HG03060 (cell line): Measurements from ENCODE around the gene DUSP11.
A peak's percentile ranks its signal among the peaks of the same experiment; 100 is the strongest.
"Not testable (repeated sequence)": the region's sequence is repeated elsewhere in the genome, so short reads cannot be mapped to it uniquely, and the experiment has no call there.

Experiments used
- ATAC-seq: cut with Tn5 transposase; IDR thresholded peaks from one replicate; pipeline ENCODE4 v1.9.1; 2021; ENCODE audit warnings: low read depth, moderate number of reproducible peaks; ENCODE audit not compliant: unreplicated experiment

DUSP11 gene

GRCh38 chr2:73776381-73776780, 3.5 kb downstream of the DUSP11 start:
- ATAC-seq = no peak

- ATAC-seq = no peak
Observed at GRCh38 chr2:73772819-73773218, 7.1 kb downstream of the DUSP11 start.

GRCh38 chr2:73770725-73771124, 9.2 kb downstream of the DUSP11 start:
- ATAC-seq = no peak

DNA sequence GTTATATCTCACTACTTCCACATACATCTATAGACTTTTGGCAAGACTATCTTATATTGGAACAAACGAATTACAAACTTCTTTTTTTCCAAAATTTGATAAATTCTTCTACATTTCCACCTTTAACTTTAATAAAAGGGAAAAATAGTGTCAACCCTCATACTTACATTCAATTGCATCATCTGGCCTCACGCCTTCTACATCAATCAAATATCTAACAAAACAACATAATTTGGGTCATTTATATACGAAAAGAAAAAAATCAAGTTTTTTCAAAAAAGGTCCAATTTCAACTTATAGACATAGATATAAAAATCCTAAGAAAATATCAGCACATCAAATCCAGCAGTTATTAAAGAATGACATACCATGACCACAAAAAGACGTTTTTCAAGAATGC, 12.9 kb downstream of the DUSP11 start:
- no peak for ATAC-seq

GRCh38 chr2:73766349-73766748, 13.6 kb downstream of the DUSP11 start:
- no peak for ATAC-seq

DNA sequence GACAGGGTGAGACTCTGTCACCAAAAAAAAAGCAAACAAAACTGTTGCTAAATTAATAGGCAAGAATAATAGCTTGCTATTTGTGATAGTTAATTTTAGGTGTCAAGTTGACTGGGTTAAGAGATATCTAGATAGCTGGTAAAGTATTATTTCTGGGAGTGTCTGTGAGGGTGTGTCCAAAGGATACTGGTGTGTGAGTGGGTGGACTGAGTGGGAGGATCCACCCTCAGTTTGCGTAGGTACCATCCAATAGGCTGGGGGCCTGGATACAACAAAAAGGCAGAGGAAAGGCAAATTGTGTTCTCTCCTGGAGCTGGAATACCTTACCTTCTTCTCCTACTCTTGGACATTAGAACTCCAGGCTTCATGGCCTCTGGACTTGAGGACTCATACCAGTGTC, 15.0 kb downstream of the DUSP11 start:
- no peak for ATAC-seq

DNA sequence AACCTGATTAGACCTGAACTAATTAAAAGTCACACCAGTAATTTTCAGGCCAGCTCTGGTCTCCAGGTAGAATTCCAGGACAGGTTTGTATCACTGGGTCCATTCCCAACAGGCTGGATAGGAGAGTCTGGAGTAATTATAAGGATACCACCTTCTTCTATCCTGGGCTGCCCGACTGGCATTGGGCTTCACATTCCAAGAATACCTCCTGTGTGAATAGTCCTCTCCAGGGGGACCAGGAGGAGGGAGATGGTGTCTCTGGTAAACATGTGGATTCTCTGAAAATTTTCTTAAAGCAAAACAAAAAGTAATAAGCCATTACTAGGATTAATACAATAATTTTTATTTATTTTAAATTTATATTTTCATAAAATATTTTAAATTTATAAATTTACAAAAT, 17.3 kb downstream of the DUSP11 start:
- no peak for ATAC-seq

DNA sequence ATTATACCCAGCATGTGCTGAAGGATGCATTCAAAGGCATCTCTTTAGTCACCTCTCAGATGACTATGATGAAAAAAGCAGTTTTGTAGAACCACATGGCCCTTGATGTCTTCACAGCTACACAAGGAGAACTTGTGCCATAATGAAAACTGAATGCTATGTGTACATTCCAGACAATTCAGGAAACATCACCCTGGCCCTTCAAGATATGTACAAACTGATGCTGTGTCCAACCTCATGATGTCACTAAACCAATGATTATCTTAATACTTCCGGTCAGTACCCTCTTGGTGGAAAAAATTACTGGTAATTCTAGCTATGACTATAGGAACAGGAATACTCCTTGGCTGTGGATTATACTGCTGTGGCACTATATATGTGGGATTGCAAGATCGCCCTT, 20.0 kb downstream of the DUSP11 start:
- no peak for ATAC-seq

GRCh38 chr2:73759285-73759764, 20.6 kb downstream of the DUSP11 start:
- ATAC-seq = no peak

DNA sequence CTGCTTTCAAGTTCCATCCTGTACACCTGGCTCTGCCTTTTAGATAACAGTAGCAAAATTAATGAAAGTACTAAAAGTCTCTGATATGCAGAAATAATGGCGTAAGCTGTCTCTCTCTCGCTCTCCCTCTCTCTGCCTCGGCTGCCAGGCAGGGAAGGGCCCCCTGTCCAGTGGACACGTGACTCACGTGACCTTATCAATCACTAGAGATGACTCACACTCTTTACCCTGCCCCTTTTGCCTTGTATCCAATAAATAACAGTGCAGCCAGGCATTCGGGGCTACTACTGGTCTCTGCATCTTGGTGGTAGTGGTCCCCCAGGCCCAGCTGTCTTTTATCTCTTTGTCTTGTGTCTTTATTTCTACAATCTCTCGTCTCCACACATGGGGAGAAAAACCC, 25.6 kb downstream of the DUSP11 start:
- ATAC-seq = not testable (repeated sequence)

- no peak for ATAC-seq
Observed at GRCh38 chr2:73749314-73749713, 30.6 kb downstream of the DUSP11 start.

DNA sequence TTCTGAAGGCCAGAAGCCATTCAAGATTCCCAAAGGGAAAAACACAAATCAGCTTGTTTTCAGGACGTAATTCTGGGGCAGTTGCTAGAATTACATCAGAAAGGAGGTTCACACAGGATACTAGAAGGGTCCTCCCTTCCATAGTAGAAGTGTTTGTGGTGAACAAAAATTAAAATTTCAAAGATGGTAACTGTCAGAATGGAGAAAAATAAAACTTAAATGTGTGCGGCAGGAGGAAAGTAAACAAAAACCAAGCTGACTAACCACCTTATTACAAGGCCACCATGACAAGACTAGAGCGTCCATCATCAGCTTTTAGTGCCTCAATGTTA, 33.1 kb downstream of the DUSP11 start:
- ATAC-seq = no peak

DNA sequence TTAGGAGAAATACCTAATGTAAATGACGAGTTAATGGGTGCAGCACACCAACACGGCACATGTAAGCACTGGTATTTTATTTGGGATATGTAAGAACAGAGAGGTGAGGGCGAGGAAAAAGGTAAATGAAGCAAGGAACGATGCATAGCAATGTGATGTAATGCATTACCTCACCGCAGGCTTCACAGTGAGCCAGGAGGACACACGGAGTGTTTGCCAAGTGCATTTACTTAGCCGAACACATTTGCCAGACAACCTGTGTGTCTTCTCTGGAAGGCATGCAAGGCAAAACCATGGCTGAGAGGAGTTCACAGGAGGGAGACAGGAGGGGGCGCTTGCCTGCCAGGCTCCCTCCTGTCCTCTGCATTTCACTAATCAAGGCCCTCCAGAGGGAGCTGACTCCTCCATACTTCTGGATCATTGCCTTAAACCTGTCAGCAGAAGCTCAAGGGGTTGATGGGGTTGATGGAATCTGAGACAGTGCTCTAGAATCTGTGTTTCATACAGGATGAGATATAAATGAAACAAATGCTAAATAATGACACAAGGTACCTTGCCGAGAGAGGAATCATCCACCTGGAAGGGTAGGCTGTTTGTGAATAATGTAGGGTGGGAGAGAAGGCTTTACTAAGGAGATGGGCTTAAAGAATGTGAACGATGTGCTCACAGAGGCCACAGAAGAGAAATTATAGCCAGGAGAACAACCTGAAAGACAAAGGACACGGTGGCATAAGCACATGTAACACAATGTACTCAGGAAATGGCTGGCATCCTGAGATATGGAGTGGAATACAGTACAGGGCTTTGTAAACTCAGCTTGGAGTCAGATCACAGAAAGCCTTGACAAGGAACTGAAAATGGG, 33.7 kb downstream of the DUSP11 start:
- ATAC-seq = no peak

DNA sequence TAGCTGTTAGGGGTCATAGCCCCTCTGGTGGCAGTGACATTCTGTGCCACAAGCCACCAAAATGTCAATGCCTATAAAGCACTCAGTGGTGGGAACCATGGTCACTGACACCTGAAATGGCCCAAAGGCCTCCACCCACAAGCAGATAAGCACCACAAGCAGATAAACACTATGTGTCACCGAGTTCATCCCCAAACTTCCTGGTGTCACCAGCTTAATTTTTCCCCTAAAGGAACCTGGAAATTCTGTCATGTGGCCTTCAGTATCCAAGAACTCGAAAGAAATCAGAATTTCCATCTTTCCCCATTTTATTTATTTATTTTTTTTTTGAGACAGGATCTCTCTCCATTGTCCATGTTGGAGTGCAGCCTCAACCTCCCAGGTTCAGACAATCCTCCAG, 39.1 kb downstream of the DUSP11 start:
- ATAC-seq = no peak

DNA sequence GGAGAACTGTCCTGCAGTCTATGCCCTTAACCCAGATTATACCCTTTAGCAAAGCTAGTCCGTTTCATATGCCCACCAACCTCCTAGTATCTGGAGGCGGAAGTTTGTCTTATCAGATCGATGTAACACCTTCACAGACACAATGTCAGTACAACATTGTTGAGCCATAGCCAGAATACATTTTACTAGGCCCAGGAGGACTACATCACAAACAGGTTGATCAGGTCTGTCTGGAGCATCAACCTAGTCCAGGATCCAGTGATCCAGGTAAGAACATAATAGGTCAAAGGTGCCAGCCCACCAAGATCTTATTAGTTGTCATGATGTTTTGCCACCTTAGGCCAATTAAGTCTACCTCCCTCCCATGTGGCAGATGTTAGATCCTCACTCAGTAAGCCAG, 40.8 kb downstream of the DUSP11 start:
- ATAC-seq = no peak

GRCh38 chr2:73736855-73737779, 42.8 kb downstream of the DUSP11 start, which contains the start of gene TPRKB:
Gene TPRKB, minus strand, starts transcription at chr2:73737345. Its CDS starts 2,776 bp downstream, at chr2:73734569.
- ATAC-seq = peak; percentile 80

DNA sequence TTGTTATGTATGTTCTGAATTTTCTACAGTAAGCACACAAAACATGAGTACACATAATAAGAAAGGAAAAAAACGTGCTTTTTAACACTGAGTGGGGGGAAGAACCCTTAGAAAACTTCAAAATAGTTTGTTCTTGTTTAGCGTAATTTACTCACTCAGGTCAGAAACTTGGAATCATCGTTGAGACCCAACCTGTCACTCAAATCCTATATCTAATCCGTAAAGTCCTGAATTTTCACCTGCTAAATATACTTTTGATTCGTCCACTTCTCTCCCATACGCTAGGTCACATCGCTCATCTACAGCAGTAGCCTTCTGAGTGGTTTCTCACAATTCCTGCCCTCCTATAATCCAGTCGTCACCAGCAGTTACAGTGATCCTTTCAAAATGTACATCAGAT, 43.5 kb downstream of the DUSP11 start:
- ATAC-seq = no peak

DNA sequence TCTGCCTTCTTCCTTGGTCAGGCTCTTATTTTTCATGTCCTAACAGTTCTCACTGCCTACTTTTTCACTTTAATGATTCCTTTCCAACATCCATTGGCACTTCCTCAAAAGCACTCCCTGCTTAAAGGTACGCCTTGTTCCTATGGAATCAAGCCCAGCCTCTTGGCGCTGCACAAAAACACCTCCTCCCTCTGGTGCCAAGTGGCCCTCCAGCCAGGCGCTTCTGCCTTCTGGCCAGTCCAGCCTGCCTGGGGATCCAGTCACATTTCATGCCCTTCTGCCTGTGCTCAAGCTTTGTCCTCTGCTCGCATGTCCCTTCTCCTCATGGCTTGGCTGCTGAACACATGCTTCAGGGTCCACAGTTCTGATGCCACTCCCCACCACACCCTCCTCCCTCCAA, 49.1 kb downstream of the DUSP11 start:
- ATAC-seq = no peak

DNA sequence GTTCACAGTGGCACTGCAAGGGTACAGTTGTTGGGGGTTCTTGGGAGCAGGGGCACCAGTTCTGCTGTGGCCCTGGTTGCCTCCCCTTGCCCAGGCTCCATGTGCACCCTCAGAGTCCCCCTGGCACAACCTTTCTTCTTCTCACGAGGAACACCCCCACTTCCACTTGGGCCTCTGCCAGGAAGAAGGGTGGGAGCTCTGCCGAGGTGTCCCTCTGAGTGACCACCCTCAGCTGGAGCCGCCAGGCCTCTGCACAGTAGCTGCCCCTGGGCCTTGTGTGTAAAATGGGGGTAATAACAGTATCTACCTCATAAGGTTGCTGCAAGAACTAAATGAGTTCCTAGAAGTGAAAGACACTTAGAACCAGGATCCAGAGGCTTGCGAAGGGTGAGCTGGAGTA, 51.2 kb downstream of the DUSP11 start:
- ATAC-seq = no peak

- ATAC-seq = no peak
Observed at GRCh38 chr2:73728043-73728442, 51.9 kb downstream of the DUSP11 start.

- ATAC-seq = not testable (repeated sequence)
Observed at GRCh38 chr2:73726657-73727056, 53.2 kb downstream of the DUSP11 start.
